HTERT RPE-1 (cell line): ENCODE results near the gene AFF2.

ENCODE experiments used
- in situ Hi-C: fragments of 300-500 bp; cut with MboI; formaldehyde crosslinking; loops from 4 replicates; pipeline ENCODE4 v1.14.3; 2020; ENCODE audit warnings: low sequenced_read_pairs

Gene AFF2

GRCh38 chrX:148909758-148910157 lies 409.3 kb downstream of the AFF2 start:
- in situ Hi-C loops = no loop called here

GRCh38 chrX:148913971-148914370 lies 413.6 kb downstream of the AFF2 start:
- in situ Hi-C loops = no loop called here

GRCh38 chrX:148914783-148915182 lies 414.4 kb downstream of the AFF2 start:
- in situ Hi-C loops = no loop called here

- in situ Hi-C loops = no loop called here
Measured at GRCh38 chrX:148915474-148915873, 415.1 kb downstream of the AFF2 start.

GRCh38 chrX:148917441-148917840 lies 417.0 kb downstream of the AFF2 start:
- in situ Hi-C loops = no loop called here

GRCh38 chrX:148923631-148924030 lies 423.2 kb downstream of the AFF2 start:
- in situ Hi-C loops = no loop called here

GRCh38 chrX:148926371-148926770 lies 426.0 kb downstream of the AFF2 start:
- in situ Hi-C loops = no loop called here

- in situ Hi-C loops = no loop called here
Measured at GRCh38 chrX:148928811-148929210, 428.4 kb downstream of the AFF2 start.

GRCh38 chrX:148929686-148930085 lies 429.3 kb downstream of the AFF2 start:
- in situ Hi-C loops = no loop called here

- in situ Hi-C loops = no loop called here
Measured at GRCh38 chrX:148930206-148930729, 429.9 kb downstream of the AFF2 start.

GRCh38 chrX:148933881-148934280 lies 433.5 kb downstream of the AFF2 start:
- in situ Hi-C loops = no loop called here

- in situ Hi-C loops = no loop called here
Measured at GRCh38 chrX:148938348-148938747, 437.9 kb downstream of the AFF2 start.

GRCh38 chrX:148940411-148940996 lies 440.1 kb downstream of the AFF2 start:
- in situ Hi-C loops = no loop called here

GRCh38 chrX:148942754-148943153 lies 442.3 kb downstream of the AFF2 start:
- in situ Hi-C loops = no loop called here

- in situ Hi-C loops = no loop called here
Measured at GRCh38 chrX:148947399-148947975, 447.1 kb downstream of the AFF2 start.

GRCh38 chrX:148956352-148956751 lies 455.9 kb downstream of the AFF2 start:
- in situ Hi-C loops = no loop called here

- in situ Hi-C loops = no loop called here
Measured at GRCh38 chrX:148958901-148959300, 458.5 kb downstream of the AFF2 start.

- in situ Hi-C loops = no loop called here
Measured at GRCh38 chrX:148960060-148960459, 459.6 kb downstream of the AFF2 start.

GRCh38 chrX:148961985-148962384 lies 461.6 kb downstream of the AFF2 start:
- in situ Hi-C loops = no loop called here

- in situ Hi-C loops = no loop called here
Measured at GRCh38 chrX:148976571-148977400, 476.4 kb downstream of the AFF2 start.

- in situ Hi-C loops = no loop called here
Measured at GRCh38 chrX:148979786-148980185, 479.4 kb downstream of the AFF2 start.

GRCh38 chrX:148984238-148984637 lies 483.8 kb downstream of the AFF2 start:
- in situ Hi-C loops = no loop called here
